ENCODE measurements around the gene PRPH.
A peak's percentile ranks its signal among the peaks of the same experiment; 100 is the strongest.
"Not testable (repeated sequence)": the region's sequence is repeated elsewhere in the genome, so short reads cannot be mapped to it uniquely, and the experiment has no call there.

PRPH gene

GRCh38 chr12:49304161-49304560 is 9.2 kb downstream of the PRPH start:
- no peak for DNase-seq

GRCh38 chr12:49305762-49306510 is 11.0 kb downstream of the PRPH start:
- no peak for DNase-seq

DNA sequence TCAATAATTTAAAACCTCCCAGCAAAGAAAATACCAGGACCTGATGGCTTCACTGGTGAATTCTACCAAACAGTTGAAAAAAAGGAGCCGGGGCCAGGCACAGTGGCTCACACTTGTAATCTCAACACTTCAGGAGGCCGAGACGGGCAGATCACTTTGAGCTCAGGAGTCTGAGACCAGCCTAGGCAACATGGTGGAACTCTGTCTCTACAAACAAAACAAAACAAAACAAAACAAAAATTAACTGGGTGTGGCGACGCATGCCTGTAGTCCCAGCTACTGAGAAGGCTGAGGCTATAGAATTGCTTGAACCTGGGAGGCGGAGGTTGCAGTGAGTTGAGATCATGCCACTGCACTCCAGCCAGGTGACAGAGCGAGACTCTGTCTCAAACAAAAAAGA is 14.4 kb downstream of the PRPH start:
- no peak for DNase-seq

DNA sequence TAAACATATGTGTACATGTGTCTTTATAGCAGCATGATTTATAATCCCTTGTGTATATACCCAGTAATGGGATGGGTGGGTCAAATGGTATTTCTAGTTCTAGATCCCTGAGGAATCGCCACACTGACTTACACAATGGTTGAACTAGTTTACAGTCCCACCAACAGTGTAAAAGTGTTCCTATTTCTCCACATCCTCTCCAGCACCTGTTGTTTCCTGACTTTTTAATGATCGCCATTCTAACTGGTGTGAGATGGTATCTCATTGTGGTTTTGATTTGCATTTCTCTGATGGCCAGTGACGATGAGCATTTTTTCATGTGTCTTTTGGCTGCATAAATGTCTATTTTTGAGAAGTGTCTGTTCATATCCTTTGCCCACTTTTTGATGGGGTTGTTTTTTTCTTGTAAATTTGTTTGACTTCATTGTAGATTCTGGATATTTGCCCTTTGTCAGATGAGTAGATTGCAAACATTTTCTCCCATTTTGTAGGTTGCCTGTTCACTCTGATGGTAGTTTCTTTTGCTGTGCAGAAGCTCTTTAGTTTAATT is 15.6 kb downstream of the PRPH start:
- not testable (repeated sequence) for DNase-seq

DNA sequence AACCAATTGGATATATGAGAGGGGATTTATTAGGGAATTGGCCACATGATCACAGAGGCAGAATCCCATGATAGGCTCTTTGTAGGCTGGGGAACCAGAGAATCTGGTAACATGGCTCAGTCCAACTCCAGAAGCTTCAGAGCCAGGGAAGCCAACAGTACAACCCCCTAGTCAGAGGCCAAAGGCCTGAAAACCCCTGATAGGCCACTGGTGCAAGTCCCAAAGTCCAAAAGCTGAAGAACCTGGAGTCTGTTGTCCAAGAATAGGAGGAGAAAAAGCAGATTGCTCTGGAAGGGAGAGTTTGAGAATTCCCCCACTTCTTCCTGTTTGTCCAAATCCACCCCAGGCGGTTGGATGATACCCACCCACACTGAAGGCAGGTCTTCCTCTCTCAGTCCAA is 19.9 kb downstream of the PRPH start:
- no peak for DNase-seq

DNA sequence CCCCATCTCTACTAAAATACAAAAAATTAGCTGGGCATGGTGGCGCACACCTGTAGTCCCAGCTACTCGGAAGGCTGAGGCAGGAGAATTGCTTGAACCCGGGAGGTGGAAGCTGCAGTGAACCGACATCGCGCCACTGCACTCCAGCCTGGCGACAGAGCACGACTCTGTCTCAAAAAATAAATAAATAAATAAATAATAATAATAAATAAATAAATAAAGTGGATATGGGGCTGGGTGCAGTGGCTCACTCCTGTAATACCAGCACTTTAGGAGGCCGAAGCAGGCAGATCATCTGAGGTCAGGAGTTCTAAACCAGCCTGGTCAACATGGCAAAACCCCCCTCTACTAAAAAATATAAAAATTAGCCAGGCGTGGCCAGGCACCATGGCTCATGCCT is 22.2 kb downstream of the PRPH start:
- not testable (repeated sequence) for DNase-seq

- DNase-seq: not testable (repeated sequence)
Measured at GRCh38 chr12:49320411-49321103, 25.6 kb downstream of the PRPH start.

- no peak for DNase-seq
Measured at GRCh38 chr12:49322367-49322707, 27.4 kb downstream of the PRPH start.

DNA sequence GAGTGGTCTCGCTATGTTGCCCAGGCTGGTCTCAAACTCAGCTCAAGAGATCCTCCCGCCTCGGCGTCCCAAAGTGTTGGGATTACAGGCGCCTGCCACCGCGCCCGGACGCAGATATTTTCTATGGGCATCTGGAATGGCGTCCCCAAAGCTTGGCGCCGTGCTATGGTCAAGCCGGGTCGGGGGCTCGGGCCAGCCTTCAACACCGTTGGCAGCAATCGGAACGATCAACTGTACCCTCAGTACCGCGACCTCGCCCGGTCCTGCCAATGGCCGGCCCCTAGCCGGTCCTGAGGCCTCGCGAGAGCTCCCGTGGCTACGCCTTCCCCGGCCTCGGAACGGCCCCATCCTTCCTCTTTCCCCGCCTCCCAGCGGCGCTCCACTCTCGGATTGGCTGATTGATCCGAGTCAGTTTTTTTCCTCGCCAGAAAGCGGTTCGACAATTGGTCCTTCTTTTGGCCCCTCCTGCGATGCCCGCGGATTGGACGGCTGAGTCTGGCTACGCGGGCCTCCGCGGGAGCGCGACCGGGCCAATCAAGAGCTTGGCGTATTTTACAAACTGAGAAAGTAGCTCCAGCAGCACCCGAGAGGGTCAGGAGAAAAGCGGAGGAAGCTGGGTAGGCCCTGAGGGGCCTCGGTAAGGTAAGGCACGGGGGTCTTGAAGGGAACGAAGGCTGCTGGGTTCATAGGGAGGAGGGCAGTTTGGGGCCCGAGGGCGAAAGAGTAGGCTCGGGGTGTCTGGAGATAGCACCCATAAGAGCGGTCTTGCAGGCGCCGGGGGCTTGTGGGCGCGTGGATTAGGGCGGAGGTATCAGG is 28.0 kb downstream of the PRPH start, which contains the start of gene TROAP:
Gene TROAP, plus strand, starts transcription at position 548 of the 816 bp plus-strand sequence. CDS start 354 bp downstream, outside the sequence.
- DNase-seq: peak; percentile 97

DNA sequence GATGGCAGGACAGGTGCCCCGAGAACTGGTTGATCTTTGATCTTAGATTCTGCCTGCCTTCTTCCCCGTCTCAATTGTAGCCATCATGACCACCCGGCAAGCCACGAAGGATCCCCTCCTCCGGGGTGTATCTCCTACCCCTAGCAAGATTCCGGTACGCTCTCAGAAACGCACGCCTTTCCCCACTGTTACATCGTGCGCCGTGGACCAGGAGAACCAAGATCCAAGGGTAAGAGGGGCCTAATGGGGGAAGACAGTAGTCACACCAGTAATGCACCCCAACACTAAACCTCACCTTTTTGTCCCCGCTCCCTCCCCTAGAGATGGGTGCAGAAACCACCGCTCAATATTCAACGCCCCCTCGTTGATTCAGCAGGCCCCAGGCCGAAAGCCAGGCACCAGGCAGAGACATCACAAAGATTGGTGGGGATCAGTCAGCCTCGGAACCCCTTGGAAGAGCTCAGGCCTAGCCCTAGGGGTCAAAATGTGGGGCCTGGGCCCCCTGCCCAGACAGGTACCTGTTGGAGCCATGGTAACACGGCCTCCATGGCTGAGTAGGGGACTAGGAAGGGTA is 28.7 kb downstream of the PRPH start:
- DNase-seq: no peak

- DNase-seq: no peak
Measured at GRCh38 chr12:49325606-49326005, 30.7 kb downstream of the PRPH start.

DNA sequence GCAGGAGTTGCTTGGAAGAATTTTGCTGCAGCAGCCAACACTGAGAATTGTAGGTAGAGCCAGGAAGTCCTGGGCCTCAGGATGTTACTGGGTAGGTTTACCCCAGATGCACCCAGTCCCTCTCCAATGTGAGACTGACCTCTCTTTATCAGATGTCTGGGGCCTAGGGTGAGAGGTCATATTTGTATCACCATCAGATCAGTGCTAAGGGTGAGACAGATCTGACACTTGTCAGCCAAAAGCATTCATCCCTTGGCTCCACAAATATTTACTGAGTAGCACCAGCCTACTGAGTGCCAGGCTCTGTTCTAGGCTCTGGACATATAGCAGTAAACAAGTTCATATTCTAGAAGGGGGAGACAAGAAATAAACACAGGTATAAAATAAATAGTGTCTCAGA is 32.4 kb downstream of the PRPH start:
- no peak for DNase-seq

DNA sequence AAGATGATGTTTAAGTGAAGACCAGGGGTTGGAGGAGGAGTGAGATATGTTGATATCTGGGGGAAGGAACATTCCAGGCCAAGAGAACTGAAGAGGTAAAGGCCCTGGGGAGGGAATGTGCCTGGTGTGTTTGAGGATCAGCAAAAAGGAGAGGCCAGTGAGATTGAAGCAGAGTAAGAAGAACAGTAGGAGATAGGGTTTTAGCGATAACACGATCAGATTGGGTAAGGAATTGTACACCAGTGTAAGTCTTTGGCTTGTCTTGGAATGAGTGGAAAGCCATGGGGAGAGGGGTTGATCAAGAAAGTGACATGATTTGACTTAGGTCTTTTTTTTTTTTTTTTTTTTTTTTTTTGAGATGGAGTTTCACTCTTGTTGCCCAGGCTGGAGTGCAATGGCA is 32.9 kb downstream of the PRPH start:
- no peak for DNase-seq

GRCh38 chr12:49328816-49329215 is 33.9 kb downstream of the PRPH start:
- no peak for DNase-seq

GRCh38 chr12:49330032-49330619 is 35.2 kb downstream of the PRPH start:
- no peak for DNase-seq

- DNase-seq: no peak
Measured at GRCh38 chr12:49330631-49331379, 35.9 kb downstream of the PRPH start.

DNA sequence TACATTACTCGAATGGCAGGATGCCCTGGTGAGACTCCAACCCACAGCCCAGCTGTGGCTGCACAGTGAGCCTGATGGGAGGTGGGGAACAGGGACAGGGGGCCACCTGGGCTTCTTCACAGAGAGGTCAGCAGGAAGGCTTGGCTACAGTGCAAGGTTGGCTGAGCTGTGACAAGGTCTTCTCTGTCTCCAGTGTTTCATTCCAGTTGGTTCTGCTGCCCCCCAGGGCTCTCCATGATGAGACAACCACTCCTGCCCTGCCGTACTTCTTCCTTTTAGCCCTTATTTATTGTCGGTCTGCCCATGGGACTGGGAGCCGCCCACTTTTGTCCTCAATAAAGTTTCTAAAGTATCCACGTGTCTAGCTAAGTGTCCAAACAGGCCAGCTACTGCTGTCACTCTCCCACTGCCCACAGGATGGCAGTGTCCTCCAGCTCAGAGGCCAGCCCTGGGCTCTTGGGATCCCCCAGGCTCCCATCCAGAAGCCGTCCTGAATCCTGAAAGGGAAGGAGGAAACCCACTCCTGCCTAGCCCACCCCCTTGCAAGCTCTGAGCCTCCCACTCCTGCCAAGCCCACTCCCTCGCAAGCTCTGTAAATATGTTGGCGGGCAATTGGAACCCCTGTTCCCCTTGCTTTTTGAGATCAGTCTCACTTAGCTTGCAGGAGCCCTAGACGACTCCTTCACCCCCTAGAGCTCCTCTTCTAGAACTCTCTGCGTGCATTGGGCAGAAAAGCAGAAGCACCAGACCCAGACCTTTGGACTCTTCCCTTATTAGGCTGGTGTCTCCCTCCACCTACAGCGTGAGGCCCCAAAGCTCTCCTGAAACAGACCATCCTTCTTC is 36.7 kb downstream of the PRPH start:
- peak; percentile 9 for DNase-seq

- DNase-seq: no peak
Measured at GRCh38 chr12:49332441-49332861, 37.5 kb downstream of the PRPH start.

GRCh38 chr12:49332891-49333371 is 38.0 kb downstream of the PRPH start:
- no peak for DNase-seq

DNA sequence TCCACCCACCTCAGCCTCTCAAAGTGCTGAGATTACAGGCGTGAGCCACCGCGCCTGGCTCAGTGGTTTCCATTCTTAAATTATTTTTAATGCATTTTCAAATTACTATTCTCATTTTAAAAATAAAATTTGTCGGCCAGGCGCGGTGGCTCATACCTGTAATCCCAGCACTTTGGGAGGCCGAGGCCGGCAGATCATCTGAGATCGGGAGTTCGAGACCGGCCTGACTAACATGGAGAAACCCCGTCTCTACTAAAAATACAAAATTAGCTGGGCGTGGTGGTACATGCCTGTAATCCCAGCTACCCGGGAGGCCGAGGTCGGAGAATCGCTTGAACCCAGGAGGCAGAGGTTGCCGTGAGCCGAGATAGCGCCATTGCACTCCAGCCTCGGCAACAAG is 38.8 kb downstream of the PRPH start:
- not testable (repeated sequence) for DNase-seq

DNA sequence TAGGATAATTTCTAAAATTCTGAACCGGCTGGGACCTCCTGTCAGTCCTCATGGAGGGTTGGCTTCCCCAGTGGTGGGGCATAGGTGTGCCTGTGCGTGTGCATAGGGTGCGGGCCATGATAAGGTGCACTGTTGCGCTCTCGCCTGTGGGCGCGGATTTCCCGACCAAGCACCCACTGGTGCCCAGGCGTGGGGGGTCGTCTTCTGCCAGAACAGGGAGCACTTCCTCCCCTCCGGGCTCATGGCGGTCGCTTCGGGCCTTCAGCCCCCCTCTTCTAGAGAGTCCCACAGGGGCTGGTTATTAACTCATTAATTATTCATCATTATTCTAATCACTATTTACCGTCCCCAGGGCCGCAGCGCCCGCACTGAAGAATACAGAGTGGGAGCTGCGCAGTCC is 39.3 kb downstream of the PRPH start:
- DNase-seq: no peak

Measured in NCI-H2227 treated with DMSO at 0.1 percent for 48 hours (cell line).